Astrocyte (in vitro differentiated cells and primary cell): ENCODE results near the gene NDUFS7. TPM values are rescaled to one million over a fixed set of nuclear protein-coding genes. Genes with fewer than 3 reads are reported as not detected.

Source experiments
- DNase-seq: peaks from one replicate; pipeline ENCODE4 v3.0.0-alpha.2; 2010; ENCODE audit warnings: low read depth
- FAIRE-seq: peaks from 2 replicates; lab custom pipeline; 2011; peaks lifted over from hg19 to GRCh38; lab: Jason Lieb, UNC
- H2AFZ ChIP-seq: 2 replicates; pipeline ENCODE4 v1.6.0; 2012; ENCODE audit warnings: low read depth, low read length, inconsistent platforms
- H3K27ac ChIP-seq: 2 replicates; pipeline ENCODE4 v1.5.1; 2011; ENCODE audit warnings: low read depth, low read length, inconsistent platforms
- H3K27me3 ChIP-seq: 2 replicates; pipeline ENCODE4 v1.6.0; 2011; ENCODE audit warnings: low read length, inconsistent platforms; ENCODE audit not compliant: insufficient read depth
- H3K36me3 ChIP-seq: 2 replicates; pipeline ENCODE4 v1.5.1; 2011; ENCODE audit warnings: low read length, inconsistent platforms; ENCODE audit not compliant: insufficient read depth
- H3K4me1 ChIP-seq: 2 replicates; pipeline ENCODE4 v1.5.1; 2011; ENCODE audit warnings: low read length, inconsistent platforms; ENCODE audit not compliant: insufficient read depth
- H3K4me2 ChIP-seq: 2 replicates; pipeline ENCODE4 v1.6.0; 2012; ENCODE audit warnings: low read length, inconsistent platforms
- H3K4me3 ChIP-seq: 2 replicates; pipeline ENCODE4 v1.5.1; 2011; ENCODE audit warnings: low read depth, mild to moderate bottlenecking, low read length, inconsistent platforms; ENCODE audit not compliant: insufficient read depth
- H3K79me2 ChIP-seq: 2 replicates; pipeline ENCODE4 v1.6.0; 2012; ENCODE audit warnings: mild to moderate bottlenecking, low read length, inconsistent platforms; ENCODE audit not compliant: insufficient read depth
- H3K9ac ChIP-seq: 2 replicates; pipeline ENCODE4 v1.6.0; 2012; ENCODE audit warnings: mild to moderate bottlenecking, low read length, inconsistent platforms
- H3K9me3 ChIP-seq: 2 replicates; pipeline ENCODE4 v1.5.1; 2012; ENCODE audit warnings: low read depth, mild to moderate bottlenecking, low read length, inconsistent platforms; ENCODE audit not compliant: insufficient read depth
- H4K20me1 ChIP-seq: 2 replicates; pipeline ENCODE4 v1.6.0; 2012; ENCODE audit warnings: low read length, inconsistent platforms; ENCODE audit not compliant: insufficient read depth
- H3K27ac Mint-ChIP-seq: one replicate; pipeline ENCODE4 v1.8.0; 2021; ENCODE audit warnings: mild to moderate bottlenecking, mixed read lengths; ENCODE audit not compliant: unreplicated experiment
- H3K27me3 Mint-ChIP-seq: one replicate; pipeline ENCODE4 v1.8.0; 2021; ENCODE audit warnings: low read depth, mixed read lengths; ENCODE audit not compliant: unreplicated experiment
- H3K36me3 Mint-ChIP-seq: one replicate; pipeline ENCODE4 v1.8.0; 2021; ENCODE audit warnings: low read depth, mixed read lengths; ENCODE audit not compliant: unreplicated experiment
- H3K4me1 Mint-ChIP-seq: one replicate; pipeline ENCODE4 v1.8.0; 2021; ENCODE audit warnings: low read depth, mixed read lengths; ENCODE audit not compliant: unreplicated experiment
- H3K4me3 Mint-ChIP-seq: one replicate; pipeline ENCODE4 v1.8.0; 2021; ENCODE audit warnings: mild to moderate bottlenecking, moderate library complexity, mixed read lengths; ENCODE audit not compliant: unreplicated experiment
- H3K9me3 Mint-ChIP-seq: one replicate; pipeline ENCODE4 v1.8.0; 2021; ENCODE audit warnings: mild to moderate bottlenecking, mixed read lengths; ENCODE audit not compliant: unreplicated experiment
- CTCF ChIP-seq: IDR thresholded peaks from 2 replicates; pipeline ENCODE4 v1.5.1; 2011; ENCODE audit warnings: low read depth, mild to moderate bottlenecking, inconsistent platforms, low read length, moderate library complexity; ENCODE audit not compliant: insufficient read depth
- EZH2 ChIP-seq: IDR thresholded peaks from 2 replicates; pipeline ENCODE4 v1.6.1; 2012; ENCODE audit warnings: mild to moderate bottlenecking, low read length, inconsistent platforms; ENCODE audit not compliant: insufficient read depth
- total RNA-seq: library from RNA; stranded (reverse); gene quantifications from 2 replicates; pipeline ENCODE4 v1.2.1, GENCODE V29; 2021

Gene NDUFS7
- total RNA-seq, 1 donor from 2014 or later = 64.0 TPM

- Histone ChIP-seq H3K4me2 (no peak overlapping the region), H3K27ac (no peak overlapping the region), H3K4me3 (no peak overlapping the region), H2AFZ (no peak overlapping the region), H4K20me1 (peaks cover 34% of the 10 kb centered on the region), H3K9me3 (no peaks in the 10 kb centered on the region), H3K36me3 (peaks cover 5% of the 10 kb centered on the region), H3K9ac (no peak overlapping the region), H3K4me1 (peaks cover 2% of the 10 kb centered on the region), H3K79me2 (peaks cover 29% of the 10 kb centered on the region), H3K27me3 (no peaks in the 10 kb centered on the region)
- DNase-seq (no peak), FAIRE-seq (no peak)
- no peaks in the 10 kb centered on the region for H3K9me3 Mint-ChIP-seq
- no peaks in the 10 kb centered on the region for H3K4me1 Mint-ChIP-seq
- H3K4me3 Mint-ChIP-seq = no peak overlapping the region
- H3K27me3 Mint-ChIP-seq = no peaks in the 10 kb centered on the region
- no peak overlapping the region for H3K27ac Mint-ChIP-seq
- H3K36me3 Mint-ChIP-seq = peaks cover 3% of the 10 kb centered on the region
- TF ChIP-seq EZH2 (no peak), CTCF (no peak)
These were observed 49.7 kb downstream of the NDUFS7 start for GRCh38 chr19:1433119-1434039.

GRCh38 chr19:1434040-1434366 lies 50.3 kb downstream of the NDUFS7 start:
- FAIRE-seq (no peak), DNase-seq (no peak)
- peaks cover 2% of the 10 kb centered on the region for H3K4me1 ChIP-seq
- Mint-ChIP-seq H3K27me3 (no peaks in the 10 kb centered on the region), H3K36me3 (peaks cover 3% of the 10 kb centered on the region), H3K4me1 (no peaks in the 10 kb centered on the region), H3K4me3 (no peak overlapping the region), H3K9me3 (no peaks in the 10 kb centered on the region), H3K27ac (no peak overlapping the region)
- H2AFZ ChIP-seq = no peak overlapping the region
- no peak overlapping the region for H3K4me2 ChIP-seq
- peaks cover 5% of the 10 kb centered on the region for H3K36me3 ChIP-seq
- no peaks in the 10 kb centered on the region for H3K27me3 ChIP-seq
- H3K9ac ChIP-seq = no peak overlapping the region
- no peak overlapping the region for H3K4me3 ChIP-seq
- H3K79me2 ChIP-seq = peaks cover 34% of the 10 kb centered on the region
- TF ChIP-seq CTCF (no peak), EZH2 (no peak)
- H3K9me3 ChIP-seq = no peaks in the 10 kb centered on the region
- H4K20me1 ChIP-seq = peaks cover 40% of the 10 kb centered on the region
- no peak overlapping the region for H3K27ac ChIP-seq

GRCh38 chr19:1434577-1435060 lies 50.9 kb downstream of the NDUFS7 start:
- Mint-ChIP-seq H3K4me1 (no peaks in the 10 kb centered on the region), H3K27ac (no peak overlapping the region), H3K9me3 (no peaks in the 10 kb centered on the region), H3K36me3 (peaks cover 5% of the 10 kb centered on the region), H3K4me3 (no peak overlapping the region), H3K27me3 (no peaks in the 10 kb centered on the region)
- peaks cover 5% of the 10 kb centered on the region for H3K36me3 ChIP-seq
- no peak overlapping the region for H3K9ac ChIP-seq
- no peaks in the 10 kb centered on the region for H3K27me3 ChIP-seq
- peaks cover 46% of the 10 kb centered on the region for H4K20me1 ChIP-seq
- no peak for TF ChIP-seq EZH2
- TF ChIP-seq CTCF = no peak
- no peak overlapping the region for H3K4me2 ChIP-seq
- H3K4me3 ChIP-seq = no peak overlapping the region
- FAIRE-seq = no peak
- H2AFZ ChIP-seq = no peak overlapping the region
- H3K79me2 ChIP-seq = peaks cover 34% of the 10 kb centered on the region
- H3K9me3 ChIP-seq = no peaks in the 10 kb centered on the region
- no peak overlapping the region for H3K27ac ChIP-seq
- DNase-seq = no peak
- H3K4me1 ChIP-seq = peaks cover 5% of the 10 kb centered on the region
